ENCODE results near the gene CHCHD6.

Gene CHCHD6

GRCh38 chr3:126718561-126719445 is 14.8 kb downstream of the CHCHD6 start:
- Histone ChIP-seq H3K27me3 (ENCODE audit: control insufficient read depth, insufficient read depth, low read length) (no peaks in the 10 kb centered on the region), H3K9me3 (ENCODE audit: control insufficient read depth, low read length) (no peaks in the 10 kb centered on the region), H3K4me3 (ENCODE audit: low read length) (no peak overlapping the region), H3K36me3 (ENCODE audit: control insufficient read depth, insufficient read depth, low read length) (no peaks in the 10 kb centered on the region), H3K9ac (ENCODE audit: low read length) (no peak overlapping the region), H3K4me1 (ENCODE audit: control insufficient read depth, insufficient read depth, low read length) (no peaks in the 10 kb centered on the region)

GRCh38 chr3:126720596-126720995 is 16.6 kb downstream of the CHCHD6 start:
- Histone ChIP-seq H3K4me3 (ENCODE audit: low read length) (no peak overlapping the region), H3K4me1 (ENCODE audit: control insufficient read depth, insufficient read depth, low read length) (no peaks in the 10 kb centered on the region), H3K9me3 (ENCODE audit: control insufficient read depth, low read length) (no peaks in the 10 kb centered on the region), H3K36me3 (ENCODE audit: control insufficient read depth, insufficient read depth, low read length) (no peaks in the 10 kb centered on the region), H3K9ac (ENCODE audit: low read length) (no peak overlapping the region), H3K27me3 (ENCODE audit: control insufficient read depth, insufficient read depth, low read length) (no peaks in the 10 kb centered on the region)

GRCh38 chr3:126721246-126721645 is 17.2 kb downstream of the CHCHD6 start:
- Histone ChIP-seq H3K9ac (ENCODE audit: low read length) (no peak overlapping the region), H3K27me3 (ENCODE audit: control insufficient read depth, insufficient read depth, low read length) (no peaks in the 10 kb centered on the region), H3K4me1 (ENCODE audit: control insufficient read depth, insufficient read depth, low read length) (no peaks in the 10 kb centered on the region), H3K36me3 (ENCODE audit: control insufficient read depth, insufficient read depth, low read length) (no peaks in the 10 kb centered on the region), H3K4me3 (ENCODE audit: low read length) (no peak overlapping the region), H3K9me3 (ENCODE audit: control insufficient read depth, low read length) (no peaks in the 10 kb centered on the region)

- H3K36me3 ChIP-seq (ENCODE audit: control insufficient read depth, insufficient read depth, low read length), result no peaks in the 10 kb centered on the region
- H3K4me1 ChIP-seq (ENCODE audit: control insufficient read depth, insufficient read depth, low read length), result no peaks in the 10 kb centered on the region
- no peak overlapping the region for H3K9ac ChIP-seq (ENCODE audit: low read length)
- no peaks in the 10 kb centered on the region for H3K9me3 ChIP-seq (ENCODE audit: control insufficient read depth, low read length)
- H3K27me3 ChIP-seq (ENCODE audit: control insufficient read depth, insufficient read depth, low read length), result no peaks in the 10 kb centered on the region
- H3K4me3 ChIP-seq (ENCODE audit: low read length), result no peak overlapping the region
These were observed 19.2 kb downstream of the CHCHD6 start for GRCh38 chr3:126723237-126723636.

GRCh38 chr3:126723801-126724200 is 19.8 kb downstream of the CHCHD6 start:
- Histone ChIP-seq H3K36me3 (ENCODE audit: control insufficient read depth, insufficient read depth, low read length) (no peaks in the 10 kb centered on the region), H3K9me3 (ENCODE audit: control insufficient read depth, low read length) (no peaks in the 10 kb centered on the region), H3K9ac (ENCODE audit: low read length) (no peak overlapping the region), H3K4me3 (ENCODE audit: low read length) (no peak overlapping the region), H3K4me1 (ENCODE audit: control insufficient read depth, insufficient read depth, low read length) (no peaks in the 10 kb centered on the region), H3K27me3 (ENCODE audit: control insufficient read depth, insufficient read depth, low read length) (no peaks in the 10 kb centered on the region)

GRCh38 chr3:126728680-126729079 is 24.6 kb downstream of the CHCHD6 start:
- no peak overlapping the region for H3K4me3 ChIP-seq (ENCODE audit: low read length)
- H3K4me1 ChIP-seq (ENCODE audit: control insufficient read depth, insufficient read depth, low read length), result no peaks in the 10 kb centered on the region
- H3K36me3 ChIP-seq (ENCODE audit: control insufficient read depth, insufficient read depth, low read length), result no peaks in the 10 kb centered on the region
- H3K9me3 ChIP-seq (ENCODE audit: control insufficient read depth, low read length), result no peaks in the 10 kb centered on the region
- no peak overlapping the region for H3K9ac ChIP-seq (ENCODE audit: low read length)
- no peaks in the 10 kb centered on the region for H3K27me3 ChIP-seq (ENCODE audit: control insufficient read depth, insufficient read depth, low read length)

- Histone ChIP-seq H3K4me3 (ENCODE audit: low read length) (no peak overlapping the region), H3K9me3 (ENCODE audit: control insufficient read depth, low read length) (no peaks in the 10 kb centered on the region), H3K9ac (ENCODE audit: low read length) (no peak overlapping the region), H3K27me3 (ENCODE audit: control insufficient read depth, insufficient read depth, low read length) (no peaks in the 10 kb centered on the region), H3K4me1 (ENCODE audit: control insufficient read depth, insufficient read depth, low read length) (no peaks in the 10 kb centered on the region), H3K36me3 (ENCODE audit: control insufficient read depth, insufficient read depth, low read length) (no peaks in the 10 kb centered on the region)
These were observed 26.3 kb downstream of the CHCHD6 start for GRCh38 chr3:126730376-126730775.

GRCh38 chr3:126731044-126731443 is 27.0 kb downstream of the CHCHD6 start:
- Histone ChIP-seq H3K9ac (ENCODE audit: low read length) (no peak overlapping the region), H3K4me3 (ENCODE audit: low read length) (no peak overlapping the region), H3K9me3 (ENCODE audit: control insufficient read depth, low read length) (no peaks in the 10 kb centered on the region), H3K4me1 (ENCODE audit: control insufficient read depth, insufficient read depth, low read length) (no peaks in the 10 kb centered on the region), H3K36me3 (ENCODE audit: control insufficient read depth, insufficient read depth, low read length) (no peaks in the 10 kb centered on the region), H3K27me3 (ENCODE audit: control insufficient read depth, insufficient read depth, low read length) (no peaks in the 10 kb centered on the region)

GRCh38 chr3:126732281-126733060 is 28.4 kb downstream of the CHCHD6 start:
- Histone ChIP-seq H3K4me3 (ENCODE audit: low read length) (no peak overlapping the region), H3K9me3 (ENCODE audit: control insufficient read depth, low read length) (no peaks in the 10 kb centered on the region), H3K4me1 (ENCODE audit: control insufficient read depth, insufficient read depth, low read length) (no peaks in the 10 kb centered on the region), H3K27me3 (ENCODE audit: control insufficient read depth, insufficient read depth, low read length) (no peaks in the 10 kb centered on the region), H3K9ac (ENCODE audit: low read length) (no peak overlapping the region), H3K36me3 (ENCODE audit: control insufficient read depth, insufficient read depth, low read length) (no peaks in the 10 kb centered on the region)

- H3K36me3 ChIP-seq (ENCODE audit: control insufficient read depth, insufficient read depth, low read length), result no peaks in the 10 kb centered on the region
These were observed 29.0 kb downstream of the CHCHD6 start for GRCh38 chr3:126733061-126733430.

GRCh38 chr3:126734106-126734723 is 30.2 kb downstream of the CHCHD6 start:
- no peak overlapping the region for H3K9ac ChIP-seq (ENCODE audit: low read length)
- H3K4me3 ChIP-seq (ENCODE audit: low read length), result no peak overlapping the region
- no peaks in the 10 kb centered on the region for H3K4me1 ChIP-seq (ENCODE audit: control insufficient read depth, insufficient read depth, low read length)
- no peaks in the 10 kb centered on the region for H3K27me3 ChIP-seq (ENCODE audit: control insufficient read depth, insufficient read depth, low read length)
- no peaks in the 10 kb centered on the region for H3K36me3 ChIP-seq (ENCODE audit: control insufficient read depth, insufficient read depth, low read length)
- no peaks in the 10 kb centered on the region for H3K9me3 ChIP-seq (ENCODE audit: control insufficient read depth, low read length)

More at GRCh38 chr3:126733061-126733430, 29.0 kb downstream of the CHCHD6 start:
- no peak overlapping the region for H3K9ac ChIP-seq (ENCODE audit: low read length)
- H3K27me3 ChIP-seq (ENCODE audit: control insufficient read depth, insufficient read depth, low read length), result no peaks in the 10 kb centered on the region
- H3K4me3 ChIP-seq (ENCODE audit: low read length), result no peak overlapping the region
- H3K4me1 ChIP-seq (ENCODE audit: control insufficient read depth, insufficient read depth, low read length), result no peaks in the 10 kb centered on the region
- no peaks in the 10 kb centered on the region for H3K9me3 ChIP-seq (ENCODE audit: control insufficient read depth, low read length)

GRCh38 chr3:126737527-126737926 is 33.5 kb downstream of the CHCHD6 start:
- Histone ChIP-seq H3K4me3 (ENCODE audit: low read length) (no peak overlapping the region), H3K36me3 (ENCODE audit: control insufficient read depth, insufficient read depth, low read length) (no peaks in the 10 kb centered on the region), H3K27me3 (ENCODE audit: control insufficient read depth, insufficient read depth, low read length) (no peaks in the 10 kb centered on the region), H3K4me1 (ENCODE audit: control insufficient read depth, insufficient read depth, low read length) (no peaks in the 10 kb centered on the region), H3K9me3 (ENCODE audit: control insufficient read depth, low read length) (no peaks in the 10 kb centered on the region), H3K9ac (ENCODE audit: low read length) (no peak overlapping the region)

All from mucosa of stomach (tissue), 1 donor.